SU-DHL-6 (cell line): ENCODE data around the gene PNPLA7.
A peak's percentile ranks its signal among the peaks of the same experiment; 100 is the strongest.
"Not testable (repeated sequence)": the region's sequence is repeated elsewhere in the genome, so short reads cannot be mapped to it uniquely, and the experiment has no call there.

Experiments used
- H2AFZ ChIP-seq: fragments of 200-600 bp; sonication (generic); 2 replicates; pipeline ENCODE4 v1.6.1; 2014; ENCODE audit warnings: low read depth, mild to moderate bottlenecking, moderate library complexity, mixed read lengths, antibody characterized with exemption, low read length; ENCODE audit not compliant: severe bottlenecking
- H3F3A ChIP-seq: fragments of 200-600 bp; shearing (Covaris generic); 2 replicates; pipeline ENCODE4 v1.6.0; 2016; ENCODE audit warnings: antibody characterized with exemption, mild to moderate bottlenecking; ENCODE audit not compliant: insufficient read depth
- H3K27ac ChIP-seq: fragments of 200-600 bp; sonication (generic); 2 replicates; pipeline ENCODE4 v1.5.1; 2016; ENCODE audit warnings: low read depth, mild to moderate bottlenecking, low read length, moderate library complexity, mixed read lengths
- H3K27me3 ChIP-seq: fragments of 200-600 bp; sonication (generic), shearing (Covaris generic); 2 replicates; pipeline ENCODE4 v1.6.0; 2014; ENCODE audit warnings: mild to moderate bottlenecking, low read length
- H3K36me3 ChIP-seq: fragments of 200-600 bp; sonication (generic); 2 replicates; pipeline ENCODE4 v1.6.1; 2014; ENCODE audit warnings: mild to moderate bottlenecking, low read length, mixed read lengths
- H3K4me2 ChIP-seq: fragments of 300-600, 200-600 bp; shearing (Covaris generic), sonication (generic); 2 replicates; pipeline ENCODE4 v1.6.0; 2014; ENCODE audit warnings: low read length, low read depth, mild to moderate bottlenecking; ENCODE audit not compliant: poor library complexity, severe bottlenecking
- H3K4me3 ChIP-seq: fragments of 200-600 bp; sonication (generic); 2 replicates; pipeline ENCODE4 v1.5.1; 2014; ENCODE audit warnings: antibody characterized with exemption, low read length, mild to moderate bottlenecking, mixed read lengths; ENCODE audit not compliant: insufficient read depth, poor library complexity, severe bottlenecking
- H3K79me2 ChIP-seq: fragments of 200-600 bp; sonication (generic); 2 replicates; pipeline ENCODE4 v1.6.1; 2014; ENCODE audit warnings: mild to moderate bottlenecking, low read length, moderate library complexity; ENCODE audit not compliant: insufficient read depth
- H3K9ac ChIP-seq: fragments of 200-600 bp; sonication (generic); 2 replicates; pipeline ENCODE4 v1.7.0; 2014; ENCODE audit warnings: mild to moderate bottlenecking, low read length
- H3K9me2 ChIP-seq: fragments of 200-600 bp; sonication (generic); replicated peaks from 2 replicates; pipeline ENCODE4 v1.6.1; 2014; ENCODE audit warnings: low read length; ENCODE audit not compliant: insufficient read depth
- H3K9me3 ChIP-seq: fragments of 200-600 bp; sonication (generic); 2 replicates; pipeline ENCODE4 v1.6.1; 2014; ENCODE audit warnings: low read length, mixed read lengths; ENCODE audit not compliant: insufficient read depth
- H4K20me1 ChIP-seq: fragments of 200-600 bp; sonication (generic); 2 replicates; pipeline ENCODE4 v1.6.1; 2014; ENCODE audit warnings: low read depth, mild to moderate bottlenecking, antibody characterized with exemption, low read length, moderate library complexity, mixed read lengths
- EZH2phosphoT487 ChIP-seq: fragments of 200-600 bp; sonication (generic), shearing (Covaris generic); conservative IDR thresholded peaks from 2 replicates; pipeline ENCODE4 v1.6.1; 2018; ENCODE audit warnings: mild to moderate bottlenecking, antibody characterized with exemption, low read length, moderate library complexity, mixed read lengths
- TF ChIP-seq, protein P1 (sequence below): fragments of 200-600 bp; sonication (generic); IDR thresholded peaks from one replicate; pipeline ENCODE4 v1.5.1; 2017; ENCODE audit warnings: antibody characterized with exemption, mild to moderate bottlenecking, low read length, moderate library complexity; ENCODE audit not compliant: insufficient read depth, poor library complexity, severe bottlenecking

The PNPLA7 gene

GRCh38 chr9:137535120-137535428 is 15.1 kb downstream of the PNPLA7 start:
- peak overlapping the region; percentile 29 for H3K4me2 ChIP-seq
- no peaks in the 10 kb centered on the region for H4K20me1 ChIP-seq
- peaks cover 10% of the 10 kb centered on the region for H3F3A ChIP-seq
- H3K27ac ChIP-seq = peak overlapping the region; percentile 44
- no peaks in the 10 kb centered on the region for H3K9me3 ChIP-seq
- H3K9ac ChIP-seq = peak overlapping the region; percentile 32; the same call in 1 of the 2 replicates
- H3K36me3 ChIP-seq = no peaks in the 10 kb centered on the region
- H2AFZ ChIP-seq = peak overlapping the region; percentile 88
- no peaks in the 10 kb centered on the region for H3K9me2 ChIP-seq
- TF ChIP-seq EZH2phosphoT487 = no peak
- TF ChIP-seq, protein P1, sequence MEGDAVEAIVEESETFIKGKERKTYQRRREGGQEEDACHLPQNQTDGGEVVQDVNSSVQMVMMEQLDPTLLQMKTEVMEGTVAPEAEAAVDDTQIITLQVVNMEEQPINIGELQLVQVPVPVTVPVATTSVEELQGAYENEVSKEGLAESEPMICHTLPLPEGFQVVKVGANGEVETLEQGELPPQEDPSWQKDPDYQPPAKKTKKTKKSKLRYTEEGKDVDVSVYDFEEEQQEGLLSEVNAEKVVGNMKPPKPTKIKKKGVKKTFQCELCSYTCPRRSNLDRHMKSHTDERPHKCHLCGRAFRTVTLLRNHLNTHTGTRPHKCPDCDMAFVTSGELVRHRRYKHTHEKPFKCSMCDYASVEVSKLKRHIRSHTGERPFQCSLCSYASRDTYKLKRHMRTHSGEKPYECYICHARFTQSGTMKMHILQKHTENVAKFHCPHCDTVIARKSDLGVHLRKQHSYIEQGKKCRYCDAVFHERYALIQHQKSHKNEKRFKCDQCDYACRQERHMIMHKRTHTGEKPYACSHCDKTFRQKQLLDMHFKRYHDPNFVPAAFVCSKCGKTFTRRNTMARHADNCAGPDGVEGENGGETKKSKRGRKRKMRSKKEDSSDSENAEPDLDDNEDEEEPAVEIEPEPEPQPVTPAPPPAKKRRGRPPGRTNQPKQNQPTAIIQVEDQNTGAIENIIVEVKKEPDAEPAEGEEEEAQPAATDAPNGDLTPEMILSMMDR = no peak
- H3K27me3 ChIP-seq = no peaks in the 10 kb centered on the region
- no peaks in the 10 kb centered on the region for H3K79me2 ChIP-seq
- H3K4me3 ChIP-seq = no peak overlapping the region

GRCh38 chr9:137534256-137535119 is 15.7 kb downstream of the PNPLA7 start:
- TF ChIP-seq, protein P1 = peak; percentile 34
- no peak for TF ChIP-seq EZH2phosphoT487
- Histone ChIP-seq H3K9me3 (no peaks in the 10 kb centered on the region), H3K36me3 (no peaks in the 10 kb centered on the region), H3F3A (peaks cover 10% of the 10 kb centered on the region), H2AFZ (peak overlapping the region; percentile 88), H3K4me3 (no peak overlapping the region), H3K27ac (peak overlapping the region; percentile 44; the same call in 1 of the 2 replicates), H3K79me2 (no peaks in the 10 kb centered on the region), H3K4me2 (peak overlapping the region; percentile 29), H3K9me2 (no peaks in the 10 kb centered on the region), H3K9ac (peak overlapping the region; percentile 32; the same call in 1 of the 2 replicates), H4K20me1 (no peaks in the 10 kb centered on the region), H3K27me3 (no peaks in the 10 kb centered on the region)

- not testable (repeated sequence) for H3K27me3 ChIP-seq, H3K9me3 ChIP-seq, H4K20me1 ChIP-seq, H2AFZ ChIP-seq, H3K4me2 ChIP-seq, H3K36me3 ChIP-seq, H3K9me2 ChIP-seq, H3K79me2 ChIP-seq, H3K4me3 ChIP-seq, H3K9ac ChIP-seq, H3K27ac ChIP-seq, H3F3A ChIP-seq
Observed at GRCh38 chr9:137532891-137533468, 17.2 kb downstream of the PNPLA7 start.
